SHP77 treated with DMSO at 0.1 percent for 48 hours (cell line): ENCODE results near the gene HSF4.

ENCODE experiments used
- DNase-seq: peaks from one replicate; lab custom pipeline; 2025; lab: John Stamatoyannopoulos, UW

HSF4 gene

GRCh38 chr16:67201411-67202345 is 37.1 kb downstream of the HSF4 start:
- no peak for DNase-seq

- no peak for DNase-seq
Observed at GRCh38 chr16:67202426-67202825, 37.9 kb downstream of the HSF4 start.

GRCh38 chr16:67202956-67203493 is 38.5 kb downstream of the HSF4 start:
- DNase-seq, result no peak

- no peak for DNase-seq
Observed at GRCh38 chr16:67204076-67204475, 39.5 kb downstream of the HSF4 start.

GRCh38 chr16:67206129-67206837 is 41.7 kb downstream of the HSF4 start:
- no peak for DNase-seq

- no peak for DNase-seq
Observed at GRCh38 chr16:67206838-67207248, 42.3 kb downstream of the HSF4 start.

GRCh38 chr16:67207249-67208091 is 42.9 kb downstream of the HSF4 start:
- DNase-seq, result no peak

- DNase-seq, result no peak
Observed at GRCh38 chr16:67208154-67208896, 43.8 kb downstream of the HSF4 start.

- DNase-seq, result no peak
Observed at GRCh38 chr16:67209565-67209964, 45.0 kb downstream of the HSF4 start.

GRCh38 chr16:67210069-67210937 is 45.8 kb downstream of the HSF4 start:
- no peak for DNase-seq

GRCh38 chr16:67211674-67212073 is 47.1 kb downstream of the HSF4 start:
- DNase-seq, result no peak

GRCh38 chr16:67212766-67213165 is 48.2 kb downstream of the HSF4 start:
- no peak for DNase-seq

GRCh38 chr16:67213197-67214019 is 48.9 kb downstream of the HSF4 start:
- no peak for DNase-seq

- DNase-seq, result no peak
Observed at GRCh38 chr16:67215706-67216105, 51.2 kb downstream of the HSF4 start.

GRCh38 chr16:67216612-67217490 is 52.3 kb downstream of the HSF4 start:
- DNase-seq, result no peak
